B cell (primary cell): ENCODE measurements around the gene MYH10. TPM values are rescaled to one million over a fixed set of nuclear protein-coding genes. Genes with fewer than 3 reads are reported as not detected.

Experiments used
- ATAC-seq: fragments of 200-7000 bp; cut with Tn5 transposase; one replicate; pipeline ENCODE4 v1.10.0; 2021; ENCODE audit warnings: low read depth, mild to moderate bottlenecking, moderate number of reproducible peaks, moderate library complexity
- CTCF ChIA-PET: fragments of 350-600 bp; sonication (Branson Sonifier 250); formaldehyde crosslinking; loops from one replicate; lab custom pipeline; 2021; ENCODE audit warnings: antibody characterized with exemption, inconsistent platforms; lab: Charles Lee
- POLR2A ChIA-PET: fragments of 350-600 bp; sonication (Branson Sonifier 250); formaldehyde crosslinking; loops from one replicate; lab custom pipeline; 2021; ENCODE audit warnings: antibody characterized with exemption; lab: Charles Lee
- DNase-seq: peaks from one replicate; pipeline ENCODE4 v3.0.0; 2013
- H2AFZ ChIP-seq: 2 replicates; pipeline ENCODE4 v1.6.1; 2012; ENCODE audit warnings: mild to moderate bottlenecking, low read depth, low read length; ENCODE audit not compliant: insufficient read depth, poor library complexity, severe bottlenecking
- H3K27ac ChIP-seq, 2 donors: 1 replicate in 1 of 2; 2 replicates in 1 of 2; pipeline ENCODE4 v1.5.1; 2012 to 2013; ENCODE audit warnings: low read length in 2 of 2, mild to moderate bottlenecking in 2 of 2, moderate library complexity in 1 of 2
- H3K27me3 ChIP-seq, 4 experiments: fragments of 200-600 bp in 1 of 4; sonication (generic) in 1 of 4; replicated peaks in 1 of 4; 1 replicate in 2 of 4; 2 replicates in 2 of 4; pipeline versions ENCODE4 v1.6.1 to v1.7.0; 2013 to 2016; ENCODE audit warnings: low read length in 3 of 4, mild to moderate bottlenecking in 2 of 4, mixed read lengths in 1 of 4, moderate library complexity in 1 of 4; ENCODE audit not compliant: insufficient read depth in 4 of 4, control insufficient read depth in 3 of 4; ENCODE audit errors: control extremely low read depth in 1 of 4
- H3K36me3 ChIP-seq, 2 experiments: replicated peaks in 1 of 2; 1 replicate in 1 of 2; 2 replicates in 1 of 2; pipeline versions ENCODE4 v1.6.1 to v1.7.1; 2013; ENCODE audit warnings: low read length in 1 of 2; ENCODE audit not compliant: insufficient read depth in 2 of 2, control insufficient read depth in 1 of 2; ENCODE audit errors: control extremely low read depth in 1 of 2, extremely low read depth in 1 of 2
- H3K4me1 ChIP-seq, 2 donors: fragments of 200-600 bp in 1 of 2; sonication (generic) in 1 of 2; 1 replicate in 1 of 2; 2 replicates in 1 of 2; pipeline versions ENCODE4 v1.5.1 to v1.6.1; 2013 to 2017; ENCODE audit warnings: low read length in 2 of 2; ENCODE audit not compliant: control insufficient read depth in 2 of 2, insufficient read depth in 2 of 2
- H3K4me2 ChIP-seq: replicated peaks from 2 replicates; pipeline ENCODE3; 2012; ENCODE audit warnings: mild to moderate bottlenecking, low read depth, low read length; ENCODE audit not compliant: poor library complexity, severe bottlenecking
- H3K4me3 ChIP-seq, 5 experiments: fragments of 200-600 bp in 1 of 5; sonication (generic) in 1 of 5; 1 replicate in 3 of 5; 2 replicates in 2 of 5; pipeline versions ENCODE4 v1.5.1 to v1.7.0; 2011 to 2016; ENCODE audit warnings: low read length in 4 of 5, mild to moderate bottlenecking in 4 of 5, low read depth in 2 of 5, control low read depth in 1 of 5, moderate library complexity in 1 of 5; ENCODE audit not compliant: insufficient read depth in 1 of 5; ENCODE audit errors: control extremely low read depth in 1 of 5, extremely low read depth in 1 of 5
- H3K79me2 ChIP-seq: fragments of 200-600 bp; sonication (generic); one replicate; pipeline ENCODE4 v1.6.0; 2016; ENCODE audit warnings: low read length; ENCODE audit not compliant: control insufficient read depth, insufficient read depth
- H3K9ac ChIP-seq: fragments of 200-600 bp; sonication (generic); 2 replicates; pipeline ENCODE4 v1.6.1; 2017; ENCODE audit warnings: mild to moderate bottlenecking, low read length, moderate library complexity
- H3K9me3 ChIP-seq, 3 donors: one replicate each; pipeline versions ENCODE4 v1.6.1 to v1.7.1; 2013; ENCODE audit warnings: low read length in 2 of 3; ENCODE audit not compliant: control insufficient read depth in 2 of 3, insufficient read depth in 1 of 3; ENCODE audit errors: control extremely low read depth in 1 of 3
- H4K20me1 ChIP-seq: 2 replicates; pipeline ENCODE4 v1.6.0; 2012; ENCODE audit warnings: mild to moderate bottlenecking, low read length; ENCODE audit not compliant: insufficient read depth, control insufficient read depth, poor library complexity, severe bottlenecking
- H3K27ac Mint-ChIP-seq: one replicate; pipeline ENCODE4 v1.8.0; 2021; ENCODE audit warnings: mixed read lengths
- H3K27me3 Mint-ChIP-seq: one replicate; pipeline ENCODE4 v1.8.0; 2021; ENCODE audit warnings: mixed read lengths
- H3K4me1 Mint-ChIP-seq: one replicate; pipeline ENCODE4 v1.8.0; 2021; ENCODE audit warnings: mixed read lengths
- H3K4me3 Mint-ChIP-seq: one replicate; pipeline ENCODE4 v1.8.0; 2021; ENCODE audit warnings: mixed read lengths
- H3K9me3 Mint-ChIP-seq: one replicate; pipeline ENCODE4 v1.8.0; 2022; ENCODE audit warnings: mixed read lengths; ENCODE audit not compliant: insufficient read depth
- CTCF ChIP-seq: fragments of 200-600 bp; IDR thresholded peaks from one replicate; pipeline ENCODE4 v1.8.0; 2022; ENCODE audit warnings: antibody characterized with exemption, mild to moderate bottlenecking
- EZH2 ChIP-seq: IDR thresholded peaks from 2 replicates; pipeline ENCODE4 v1.6.1; 2012; ENCODE audit warnings: borderline replicate concordance, low read depth, mild to moderate bottlenecking, moderate library complexity, low read length; ENCODE audit not compliant: insufficient read depth, poor library complexity, severe bottlenecking
- WGBS: methylation state at CpG from one replicate; pipeline ENCODE4 v1.1.5; 2013; ENCODE audit warnings: missing lambda C conversion rate; ENCODE audit not compliant: insufficient coverage; 5-methylcytosine and 5-hydroxymethylcytosine counted together
- intact Hi-C: fragments of 100-400 bp; cut with micrococcal nuclease; formaldehyde crosslinking; loops from one replicate; pipeline ENCODE4 v1.10.0; 2022
- polyA plus RNA-seq: library from polyadenylated mRNA; depleted of rRNA; stranded (reverse); fragments of >200 nt; gene quantifications from 2 replicates; pipeline ENCODE4 v1.2.3, GENCODE V29; 2012
- total RNA-seq, 2 donors: library from RNA; stranded (reverse); fragments of 120-200 nt in 1 of 2; gene quantifications; 1 replicate in 1 of 2; 2 replicates in 1 of 2; pipeline versions ENCODE4 v1.2.3 to v1.2.4, GENCODE V29; 2013 to 2022

MYH10 gene
- total and polyA plus RNA-seq, 2 donors (not counting 1 experiment from before 2014, with no cell fraction given), result 0.04 to 1.7 TPM

GRCh38 chr17:8572764-8573163 is 57.8 kb downstream of the MYH10 start:
- ChIA-PET POLR2A (no interaction called here), CTCF (interaction anchor here (1.1 kb wide), 1 partner anchor 323 kb away, joined by 3 read pairs; no protein-coding TSS in a partner anchor)
- no peak overlapping the region for H3K4me3 Mint-ChIP-seq
- no peaks in the 10 kb centered on the region for H3K27me3 ChIP-seq
- H3K27me3 Mint-ChIP-seq, result peaks cover 2% of the 10 kb centered on the region
- ATAC-seq (no peak), DNase-seq (peak; percentile 7)
- no CpG with 5 or more reads among the region's 1 CpG for WGBS
- no peaks in the 10 kb centered on the region for H3K36me3 ChIP-seq
- no peaks in the 10 kb centered on the region for H3K9me3 Mint-ChIP-seq
- no peak overlapping the region for H2AFZ ChIP-seq
- H3K9me3 ChIP-seq, result no peaks in the 10 kb centered on the region
- no peak overlapping the region for H3K27ac ChIP-seq
- no peak overlapping the region for H3K4me3 ChIP-seq
- H3K4me1 Mint-ChIP-seq, result no peaks in the 10 kb centered on the region
- no peak for TF ChIP-seq EZH2
- H3K27ac Mint-ChIP-seq, result no peak overlapping the region
- intact Hi-C loops, result no loop called here
- no peaks in the 10 kb centered on the region for H3K4me1 ChIP-seq
- no peak overlapping the region for H3K9ac ChIP-seq
- no peak overlapping the region for H3K4me2 ChIP-seq
- no peaks in the 10 kb centered on the region for H3K79me2 ChIP-seq
- no peaks in the 10 kb centered on the region for H4K20me1 ChIP-seq

- Histone ChIP-seq H3K9me3 (no peaks in the 10 kb centered on the region), H4K20me1 (no peaks in the 10 kb centered on the region), H3K4me3 (no peak overlapping the region), H3K79me2 (no peaks in the 10 kb centered on the region), H3K27me3 (no peaks in the 10 kb centered on the region), H3K4me2 (no peak overlapping the region), H3K27ac (no peak overlapping the region), H3K4me1 (no peaks in the 10 kb centered on the region), H3K9ac (no peak overlapping the region), H2AFZ (no peak overlapping the region), H3K36me3 (no peaks in the 10 kb centered on the region)
- 97% methylated on average over 3 of the region's 7 CpGs for WGBS
- intact Hi-C loops, result no loop called here
- Mint-ChIP-seq H3K4me3 (no peak overlapping the region), H3K27me3 (peaks cover 9% of the 10 kb centered on the region), H3K4me1 (peaks cover 2% of the 10 kb centered on the region), H3K9me3 (no peaks in the 10 kb centered on the region), H3K27ac (no peak overlapping the region)
- TF ChIP-seq EZH2 (no peak), CTCF (no peak)
- CTCF ChIA-PET, result no interaction called here
- ATAC-seq, result no peak
- POLR2A ChIA-PET, result no interaction called here
- no peak for DNase-seq
Measured at GRCh38 chr17:8563981-8564602, 66.4 kb downstream of the MYH10 start.
